WTC11 (cell line): Measurements from ENCODE around the gene EEA1.

ENCODE experiments used
- CBFB ChIP-seq: sonication (generic); formaldehyde crosslinking; IDR thresholded peaks from 2 replicates; pipeline ENCODE4 v1.8.1; 2022; ENCODE audit warnings: mild to moderate bottlenecking, low read depth, missing genetic modification reagents
- FOXK1 ChIP-seq: sonication (generic); formaldehyde crosslinking; IDR thresholded peaks from 2 replicates; pipeline ENCODE4 v1.8.0; 2022; ENCODE audit warnings: mild to moderate bottlenecking, moderate library complexity, missing genetic modification reagents
- TP53 ChIP-seq: sonication (generic); formaldehyde crosslinking; IDR thresholded peaks from 2 replicates; pipeline ENCODE4 v1.8.1; 2023; ENCODE audit warnings: mild to moderate bottlenecking, missing genetic modification reagents
- TF ChIP-seq, protein P1 (sequence below): fragments of 200-600 bp; IDR thresholded peaks from 2 replicates; pipeline ENCODE4 v1.8.0; 2022; ENCODE audit warnings: antibody characterized with exemption
- TF ChIP-seq, protein P2 (sequence below): sonication (generic); formaldehyde crosslinking; IDR thresholded peaks from 2 replicates; pipeline ENCODE4 v1.8.0; 2022; ENCODE audit warnings: missing genetic modification reagents
- TF ChIP-seq, protein P3 (sequence below): fragments of 250-450 bp; sonication (Bioruptor Pico); IDR thresholded peaks from 2 replicates; pipeline ENCODE4 v1.9.0; 2021; ENCODE audit warnings: moderate library complexity, mild to moderate bottlenecking, inconsistent platforms, borderline replicate concordance

DNA sequence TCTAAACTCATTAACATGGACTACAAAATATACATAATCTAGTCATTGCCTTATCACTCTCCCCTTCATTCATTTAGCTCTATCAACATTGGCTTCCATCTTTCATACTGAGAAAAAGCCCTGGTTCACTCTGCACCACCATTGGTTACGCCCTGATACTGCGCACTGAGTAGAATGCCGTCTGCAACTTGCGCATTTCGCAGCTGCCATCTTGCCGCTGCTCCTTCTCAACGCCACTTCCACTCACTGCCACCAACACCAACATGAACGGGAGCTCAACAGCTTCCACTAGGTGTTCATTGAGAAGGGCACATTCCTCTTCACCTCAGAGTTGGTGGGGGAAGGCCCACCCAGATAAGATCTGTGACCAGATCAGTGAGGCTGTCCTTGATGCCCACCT is 71.3 kb downstream of the EEA1 start:
- TF ChIP-seq, protein P1, sequence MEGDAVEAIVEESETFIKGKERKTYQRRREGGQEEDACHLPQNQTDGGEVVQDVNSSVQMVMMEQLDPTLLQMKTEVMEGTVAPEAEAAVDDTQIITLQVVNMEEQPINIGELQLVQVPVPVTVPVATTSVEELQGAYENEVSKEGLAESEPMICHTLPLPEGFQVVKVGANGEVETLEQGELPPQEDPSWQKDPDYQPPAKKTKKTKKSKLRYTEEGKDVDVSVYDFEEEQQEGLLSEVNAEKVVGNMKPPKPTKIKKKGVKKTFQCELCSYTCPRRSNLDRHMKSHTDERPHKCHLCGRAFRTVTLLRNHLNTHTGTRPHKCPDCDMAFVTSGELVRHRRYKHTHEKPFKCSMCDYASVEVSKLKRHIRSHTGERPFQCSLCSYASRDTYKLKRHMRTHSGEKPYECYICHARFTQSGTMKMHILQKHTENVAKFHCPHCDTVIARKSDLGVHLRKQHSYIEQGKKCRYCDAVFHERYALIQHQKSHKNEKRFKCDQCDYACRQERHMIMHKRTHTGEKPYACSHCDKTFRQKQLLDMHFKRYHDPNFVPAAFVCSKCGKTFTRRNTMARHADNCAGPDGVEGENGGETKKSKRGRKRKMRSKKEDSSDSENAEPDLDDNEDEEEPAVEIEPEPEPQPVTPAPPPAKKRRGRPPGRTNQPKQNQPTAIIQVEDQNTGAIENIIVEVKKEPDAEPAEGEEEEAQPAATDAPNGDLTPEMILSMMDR: no peak
- TF ChIP-seq, protein P2, sequence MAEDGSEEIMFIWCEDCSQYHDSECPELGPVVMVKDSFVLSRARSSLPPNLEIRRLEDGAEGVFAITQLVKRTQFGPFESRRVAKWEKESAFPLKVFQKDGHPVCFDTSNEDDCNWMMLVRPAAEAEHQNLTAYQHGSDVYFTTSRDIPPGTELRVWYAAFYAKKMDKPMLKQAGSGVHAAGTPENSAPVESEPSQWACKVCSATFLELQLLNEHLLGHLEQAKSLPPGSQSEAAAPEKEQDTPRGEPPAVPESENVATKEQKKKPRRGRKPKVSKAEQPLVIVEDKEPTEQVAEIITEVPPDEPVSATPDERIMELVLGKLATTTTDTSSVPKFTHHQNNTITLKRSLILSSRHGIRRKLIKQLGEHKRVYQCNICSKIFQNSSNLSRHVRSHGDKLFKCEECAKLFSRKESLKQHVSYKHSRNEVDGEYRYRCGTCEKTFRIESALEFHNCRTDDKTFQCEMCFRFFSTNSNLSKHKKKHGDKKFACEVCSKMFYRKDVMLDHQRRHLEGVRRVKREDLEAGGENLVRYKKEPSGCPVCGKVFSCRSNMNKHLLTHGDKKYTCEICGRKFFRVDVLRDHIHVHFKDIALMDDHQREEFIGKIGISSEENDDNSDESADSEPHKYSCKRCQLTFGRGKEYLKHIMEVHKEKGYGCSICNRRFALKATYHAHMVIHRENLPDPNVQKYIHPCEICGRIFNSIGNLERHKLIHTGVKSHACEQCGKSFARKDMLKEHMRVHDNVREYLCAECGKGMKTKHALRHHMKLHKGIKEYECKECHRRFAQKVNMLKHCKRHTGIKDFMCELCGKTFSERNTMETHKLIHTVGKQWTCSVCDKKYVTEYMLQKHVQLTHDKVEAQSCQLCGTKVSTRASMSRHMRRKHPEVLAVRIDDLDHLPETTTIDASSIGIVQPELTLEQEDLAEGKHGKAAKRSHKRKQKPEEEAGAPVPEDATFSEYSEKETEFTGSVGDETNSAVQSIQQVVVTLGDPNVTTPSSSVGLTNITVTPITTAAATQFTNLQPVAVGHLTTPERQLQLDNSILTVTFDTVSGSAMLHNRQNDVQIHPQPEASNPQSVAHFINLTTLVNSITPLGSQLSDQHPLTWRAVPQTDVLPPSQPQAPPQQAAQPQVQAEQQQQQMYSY (CRISPR knock-in tag): no peak
- TF ChIP-seq CBFB (no peak), FOXK1 (CRISPR knock-in tag) (no peak), TP53 (CRISPR knock-in tag) (no peak)
- TF ChIP-seq, protein P3, sequence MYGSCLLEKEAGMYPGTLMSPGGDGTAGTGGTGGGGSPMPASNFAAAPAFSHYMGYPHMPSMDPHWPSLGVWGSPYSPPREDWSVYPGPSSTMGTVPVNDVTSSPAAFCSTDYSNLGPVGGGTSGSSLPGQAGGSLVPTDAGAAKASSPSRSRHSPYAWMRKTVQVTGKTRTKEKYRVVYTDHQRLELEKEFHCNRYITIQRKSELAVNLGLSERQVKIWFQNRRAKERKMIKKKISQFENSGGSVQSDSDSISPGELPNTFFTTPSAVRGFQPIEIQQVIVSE (CRISPR knock-in tag): no peak
